Peyer's patch (tissue), 4 donors: ENCODE data around the gene TRPC4.

Source experiments
- CTCF ChIP-seq, 6 experiments: fragments of 450-650 bp in 4 of 6; fragments of 200-600 bp in 2 of 6; sonication (generic) in 1 of 6; IDR thresholded peaks; one replicate each; pipeline ENCODE4 v1.5.1; 2017 to 2019; ENCODE audit warnings: antibody characterized with exemption in 6 of 6, mild to moderate bottlenecking in 3 of 6, moderate library complexity in 1 of 6
- POLR2A ChIP-seq, 2 donors: fragments of 450-650 bp; IDR thresholded peaks; one replicate each; pipeline ENCODE4 v1.5.1; 2017; ENCODE audit warnings: antibody characterized with exemption in 2 of 2, mild to moderate bottlenecking in 2 of 2, moderate library complexity in 2 of 2

- TF ChIP-seq CTCF (IDR thresholded peaks at IDR 0.05) (no peak), POLR2A (IDR thresholded peaks at IDR 0.05) (no peak)
Observed at GRCh38 chr13:37679043-37679442, 190.5 kb downstream of the TRPC4 start.
